Stimulated activated CD4-positive, alpha-beta T cell treated with anti-CD3 and anti-CD28 coated beads, Interleukin-15, amount 100 ng/mL, for 48 hours (primary cell): ENCODE results near the gene CBFA2T3.
"Not testable (repeated sequence)": the region's sequence is repeated elsewhere in the genome, so short reads cannot be mapped to it uniquely, and the experiment has no call there.

Source experiments
- DNase-seq, 2 donors: peaks; one replicate each; pipeline ENCODE4 v3.0.0-alpha.2; 2020; ENCODE audit warnings: low read depth in 2 of 2

The CBFA2T3 gene

GRCh38 chr16:89013111-89013510 lies 36.1 kb upstream of the CBFA2T3 start:
- no peak for DNase-seq

GRCh38 chr16:89012622-89012995 lies 35.6 kb upstream of the CBFA2T3 start:
- DNase-seq, result no peak

- DNase-seq, result no peak
These were observed 35.1 kb upstream of the CBFA2T3 start for GRCh38 chr16:89011909-89012621.

- DNase-seq, result no peak
These were observed 33.4 kb upstream of the CBFA2T3 start for GRCh38 chr16:89010210-89010925.

GRCh38 chr16:89009343-89010209 lies 32.6 kb upstream of the CBFA2T3 start:
- DNase-seq, result no peak

- DNase-seq, result not testable (repeated sequence)
These were observed 31.8 kb upstream of the CBFA2T3 start for GRCh38 chr16:89008796-89009195.

GRCh38 chr16:89007371-89008249 lies 30.6 kb upstream of the CBFA2T3 start:
- no peak for DNase-seq

- DNase-seq, result no peak
These were observed 29.2 kb upstream of the CBFA2T3 start for GRCh38 chr16:89006036-89006752.

- DNase-seq, result no peak
These were observed 28.4 kb upstream of the CBFA2T3 start for GRCh38 chr16:89005201-89006035.

GRCh38 chr16:89004209-89004831 lies 27.3 kb upstream of the CBFA2T3 start:
- no peak for DNase-seq

GRCh38 chr16:89003831-89004208 lies 26.8 kb upstream of the CBFA2T3 start:
- no peak for DNase-seq

- no peak for DNase-seq
These were observed 26.1 kb upstream of the CBFA2T3 start for GRCh38 chr16:89002851-89003830.

GRCh38 chr16:89002081-89002480 lies 25.1 kb upstream of the CBFA2T3 start:
- not testable (repeated sequence) for DNase-seq

GRCh38 chr16:89001117-89002027 lies 24.4 kb upstream of the CBFA2T3 start:
- no peak for DNase-seq

GRCh38 chr16:89000207-89000959 lies 23.4 kb upstream of the CBFA2T3 start:
- DNase-seq, result no peak

GRCh38 chr16:88999457-89000206 lies 22.6 kb upstream of the CBFA2T3 start:
- peak; percentile 23 to 33 for DNase-seq
